K562 (cell line): ENCODE data around the gene BDH2. TPM values are rescaled to one million over a fixed set of nuclear protein-coding genes. Genes with fewer than 3 reads are reported as not detected.

Experiments
- ARID3B ChIP-seq: fragments of 250-450 bp; sonication (Bioruptor Pico); IDR thresholded peaks from 2 replicates; pipeline ENCODE4 v1.4.0; 2020; ENCODE audit warnings: borderline replicate concordance
- EWSR1 ChIP-seq: fragments of 450-650 bp; IDR thresholded peaks from 2 replicates; pipeline ENCODE4 v1.6.1; 2018; ENCODE audit warnings: borderline replicate concordance, mild to moderate bottlenecking, low read depth, moderate library complexity; ENCODE audit not compliant: partially characterized antibody
- KDM4B ChIP-seq, 2 experiments: fragments of 450-650 bp in 1 of 2; sonication (generic) in 1 of 2; IDR thresholded peaks; 2 replicates each; pipeline ENCODE4 v1.6.1; 2016 to 2017; ENCODE audit warnings: borderline replicate concordance in 2 of 2, antibody characterized with exemption in 1 of 2, low read depth in 1 of 2, mild to moderate bottlenecking in 1 of 2
- NCOR1 ChIP-seq: fragments of 450-650 bp; IDR thresholded peaks from 2 replicates; pipeline ENCODE4 v1.6.1; 2016; ENCODE audit warnings: mild to moderate bottlenecking, moderate library complexity
- NFYB ChIP-seq: IDR thresholded peaks from 2 replicates; pipeline ENCODE4 v1.6.1; 2011; ENCODE audit warnings: mild to moderate bottlenecking, moderate library complexity; ENCODE audit not compliant: insufficient read length; ENCODE audit errors: extremely low read depth
- NKRF ChIP-seq: fragments of 450-650 bp; IDR thresholded peaks from 2 replicates; pipeline ENCODE4 v1.6.1; 2016; ENCODE audit warnings: borderline replicate concordance
- NR2C1 ChIP-seq, 2 experiments: fragments of 450-650 bp; IDR thresholded peaks; 2 replicates each; pipeline ENCODE4 v1.6.1; 2017; ENCODE audit warnings: mild to moderate bottlenecking in 2 of 2, antibody characterized with exemption in 1 of 2, inconsistent platforms in 1 of 2, missing compliant biosample characterization in 1 of 2, missing genetic modification characterization in 1 of 2
- RAD51 ChIP-seq: fragments of 450-650 bp; IDR thresholded peaks from 2 replicates; pipeline ENCODE4 v1.7.1; 2016; ENCODE audit warnings: low read depth, mild to moderate bottlenecking, borderline replicate concordance
- SNRNP70 ChIP-seq: fragments of 200-400 bp; formaldehyde crosslinking; optimal IDR thresholded peaks from 2 replicates; pipeline ENCODE3; 2017; ENCODE audit warnings: low read depth, low read length
- ZNF121 ChIP-seq: sonication (generic); formaldehyde crosslinking; conservative IDR thresholded peaks from 2 replicates; pipeline ENCODE4 v1.8.0; 2022; ENCODE audit warnings: missing genetic modification reagents
- ZNF407 ChIP-seq: fragments of 450-650 bp; IDR thresholded peaks from 2 replicates; pipeline ENCODE4 v1.6.1; 2016; ENCODE audit warnings: low read depth
- polyA plus RNA-seq, 8 experiments: library from polyadenylated mRNA; depleted of rRNA in 4 of 8; stranded (reverse) in 5 of 8; unstranded in 3 of 8; fragments of >200 nt; fragmentation: Nextera tagmentation in 2 of 8; fragmentation: Illumina TruSeq in 1 of 8; extraction: Ambion mirVana in 2 of 8; extraction: Trizol in 1 of 8; gene quantifications; 2 replicates each; pipeline versions ENCODE4 v1.2.1 to v1.2.3, GENCODE V29; 2011 to 2014; ENCODE audit warnings: inconsistent platforms in 1 of 8, missing spikeins in 1 of 8
- total RNA-seq, 7 experiments: library from RNA; depleted of rRNA in 6 of 7; stranded (reverse); fragments of >200 nt in 6 of 7; fragmentation: Illumina TruSeq in 2 of 7; extraction: Trizol in 2 of 7; gene quantifications; 2 replicates each; pipeline versions ENCODE4 v1.2.1 to v1.2.3, GENCODE V29; 2011 to 2021; ENCODE audit warnings: low replicate concordance in 1 of 7

BDH2 gene
- total and polyA plus RNA-seq, 9 of the 15 experiments (the other 6 are each of a cell fraction or from before 2014, with no cell fraction given): 4.9 to 17.9 (median 9.1) TPM

GRCh38 chr4:103075894-103076746 lies 23.5 kb downstream of the BDH2 start (continued):
- TF ChIP-seq NFYB (no peak), EWSR1 (no peak), NR2C1 (IDR thresholded peaks at IDR 0.05) (no peak), NR2C1 (tag; IDR thresholded peaks at IDR 0.05) (no peak), KDM4B (IDR thresholded peaks at IDR 0.05; ENCODE audit: borderline replicate concordance in 2 of 2, low read depth in 1 of 2) (no peak; a peak in 1 of 4 replicates), NKRF (no peak), ARID3B (CRISPR knock-in tag) (no peak), SNRNP70 (no peak), ZNF407 (no peak), ZNF121 (CRISPR knock-in tag) (0 out of 2 replicates have a peak, but pooled peaks have one; percentile 21), NCOR1 (0 out of 2 replicates have a peak, but pooled peaks have one; percentile 8), RAD51 (no peak)
